Hepatocyte (in vitro differentiated cells): Measurements from ENCODE around the gene DHRS13.

Experiments used
- EZH2 ChIP-seq: fragments of 200-600 bp; sonication (generic); IDR thresholded peaks from 2 replicates; pipeline ENCODE4 v1.6.1; 2016; ENCODE audit warnings: antibody characterized with exemption, mild to moderate bottlenecking, borderline replicate concordance
- EZH2phosphoT487 ChIP-seq: fragments of 200-600 bp; sonication (generic); IDR thresholded peaks from one replicate; pipeline ENCODE4 v1.6.1; 2018; ENCODE audit warnings: antibody characterized with exemption, mild to moderate bottlenecking, low read depth, moderate library complexity; ENCODE audit not compliant: unreplicated experiment, severe bottlenecking
- TF ChIP-seq, protein P1 (sequence below): fragments of 200-600 bp; sonication (generic); IDR thresholded peaks from 2 replicates; pipeline ENCODE4 v1.5.1; 2016; ENCODE audit warnings: antibody characterized with exemption, mild to moderate bottlenecking; ENCODE audit not compliant: poor library complexity

GRCh38 chr17:28935744-28936460, 33.0 kb upstream of the DHRS13 start:
- TF ChIP-seq, protein P1, sequence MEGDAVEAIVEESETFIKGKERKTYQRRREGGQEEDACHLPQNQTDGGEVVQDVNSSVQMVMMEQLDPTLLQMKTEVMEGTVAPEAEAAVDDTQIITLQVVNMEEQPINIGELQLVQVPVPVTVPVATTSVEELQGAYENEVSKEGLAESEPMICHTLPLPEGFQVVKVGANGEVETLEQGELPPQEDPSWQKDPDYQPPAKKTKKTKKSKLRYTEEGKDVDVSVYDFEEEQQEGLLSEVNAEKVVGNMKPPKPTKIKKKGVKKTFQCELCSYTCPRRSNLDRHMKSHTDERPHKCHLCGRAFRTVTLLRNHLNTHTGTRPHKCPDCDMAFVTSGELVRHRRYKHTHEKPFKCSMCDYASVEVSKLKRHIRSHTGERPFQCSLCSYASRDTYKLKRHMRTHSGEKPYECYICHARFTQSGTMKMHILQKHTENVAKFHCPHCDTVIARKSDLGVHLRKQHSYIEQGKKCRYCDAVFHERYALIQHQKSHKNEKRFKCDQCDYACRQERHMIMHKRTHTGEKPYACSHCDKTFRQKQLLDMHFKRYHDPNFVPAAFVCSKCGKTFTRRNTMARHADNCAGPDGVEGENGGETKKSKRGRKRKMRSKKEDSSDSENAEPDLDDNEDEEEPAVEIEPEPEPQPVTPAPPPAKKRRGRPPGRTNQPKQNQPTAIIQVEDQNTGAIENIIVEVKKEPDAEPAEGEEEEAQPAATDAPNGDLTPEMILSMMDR, result no peak
- TF ChIP-seq EZH2 (no peak), EZH2phosphoT487 (no peak)
